Activated CD8-positive, alpha-beta memory T cell treated with anti-CD3 and anti-CD28 coated beads, Interleukin-2, amount 50 U/mL, for 1 hour (primary cell): Measurements from ENCODE around the gene ALOX15.
"Not testable (repeated sequence)": the region's sequence is repeated elsewhere in the genome, so short reads cannot be mapped to it uniquely, and the experiment has no call there.

Experiments used
- DNase-seq: peaks from one replicate; pipeline ENCODE4 v3.0.0-alpha.2; 2020; ENCODE audit errors: extremely low read depth

Gene ALOX15

DNA sequence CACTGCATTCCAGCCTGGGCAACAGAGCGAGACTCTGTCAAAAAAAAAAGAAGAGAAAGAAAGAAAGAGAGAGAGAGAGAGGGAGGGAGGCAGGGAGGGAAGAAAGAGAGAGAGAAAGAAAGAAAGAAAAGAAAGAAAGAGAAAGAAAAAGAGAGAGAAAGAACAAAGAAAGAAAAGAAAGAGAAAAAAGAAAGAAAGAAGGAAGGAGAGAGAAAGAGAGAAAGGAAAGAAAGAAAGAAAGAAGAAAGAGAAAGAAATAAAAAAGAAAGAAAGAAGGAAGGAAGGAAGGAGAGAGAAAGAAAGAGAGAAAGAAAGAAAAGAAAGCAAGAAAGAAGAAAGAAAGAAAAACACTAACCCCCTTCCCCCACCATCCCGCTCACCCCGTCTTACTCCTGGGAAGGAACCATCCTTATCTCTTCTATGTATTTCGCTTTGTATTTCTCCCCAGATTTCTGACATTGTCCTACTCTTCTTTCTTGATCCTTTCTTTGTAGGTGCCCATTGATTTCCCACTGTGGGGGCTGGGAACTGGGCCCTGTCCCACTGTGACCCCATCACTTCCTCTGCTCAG is 20.9 kb downstream of the ALOX15 start:
- DNase-seq: no peak

- DNase-seq: no peak
These were observed 23.7 kb downstream of the ALOX15 start for GRCh38 chr17:4617590-4618351.

DNA sequence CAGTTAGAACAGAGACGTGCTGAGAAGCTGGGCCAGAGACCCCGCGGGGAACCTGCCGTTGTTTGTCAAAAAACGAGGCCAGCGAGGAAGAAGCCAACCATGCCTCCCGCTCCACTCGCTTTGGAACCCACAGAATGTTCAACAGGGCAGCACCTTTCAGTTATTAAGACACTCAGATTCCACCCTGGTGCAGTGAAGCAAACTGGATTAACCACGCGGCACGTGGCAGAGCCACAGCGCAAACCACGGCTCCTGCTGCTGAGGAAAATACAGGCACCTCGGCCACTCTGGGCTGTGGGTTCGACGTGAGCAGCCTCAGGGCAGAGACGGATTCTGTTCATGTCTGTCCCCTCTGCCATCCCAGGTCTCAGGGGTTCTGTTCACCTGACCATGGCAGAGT is 24.4 kb downstream of the ALOX15 start:
- no peak for DNase-seq

GRCh38 chr17:4616476-4616875 is 25.0 kb downstream of the ALOX15 start:
- DNase-seq: no peak

DNA sequence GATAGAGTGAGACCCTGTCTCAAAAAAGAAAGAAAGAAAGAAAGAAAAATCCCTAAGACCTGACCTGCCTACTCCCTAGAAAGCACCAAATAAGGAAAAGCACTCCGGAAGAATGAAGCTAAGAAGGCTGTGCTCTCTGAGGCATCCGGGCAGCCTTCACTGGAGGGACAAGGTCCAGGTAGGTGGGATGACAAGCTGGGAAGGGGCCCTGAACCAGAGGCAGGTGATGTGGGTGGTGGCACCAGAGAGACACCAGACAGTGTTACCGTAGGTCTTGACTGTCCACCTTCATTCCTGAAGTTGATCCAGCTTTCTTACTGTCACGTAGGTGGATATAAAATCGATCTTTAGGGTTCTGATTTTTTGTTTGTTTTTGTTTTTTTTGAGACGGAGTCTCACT is 30.8 kb downstream of the ALOX15 start:
- DNase-seq: no peak

DNA sequence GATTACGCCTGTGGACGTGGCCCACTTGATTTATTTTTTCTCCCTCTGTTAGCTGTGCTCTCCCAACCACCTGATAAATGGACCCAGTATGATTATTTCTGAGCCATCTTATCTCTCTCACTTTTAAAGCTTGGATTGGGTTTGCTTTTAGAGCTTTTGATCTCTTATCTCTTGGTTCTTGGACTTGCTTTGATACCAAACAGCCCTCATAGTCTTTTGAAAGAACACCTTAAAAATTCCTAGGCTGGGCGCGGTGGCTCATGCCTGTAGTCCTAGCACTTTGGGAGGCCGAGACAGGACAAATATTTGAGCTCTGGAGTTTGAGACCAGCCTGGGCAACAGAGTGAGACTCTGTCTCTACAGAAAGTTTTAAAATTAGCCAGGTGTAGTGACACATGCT is 31.3 kb downstream of the ALOX15 start:
- no peak for DNase-seq

- no peak for DNase-seq
These were observed 31.7 kb downstream of the ALOX15 start for GRCh38 chr17:4609761-4610160.

GRCh38 chr17:4607773-4608187 is 33.7 kb downstream of the ALOX15 start:
- no peak for DNase-seq

GRCh38 chr17:4607261-4607741 is 34.2 kb downstream of the ALOX15 start:
- no peak for DNase-seq

DNA sequence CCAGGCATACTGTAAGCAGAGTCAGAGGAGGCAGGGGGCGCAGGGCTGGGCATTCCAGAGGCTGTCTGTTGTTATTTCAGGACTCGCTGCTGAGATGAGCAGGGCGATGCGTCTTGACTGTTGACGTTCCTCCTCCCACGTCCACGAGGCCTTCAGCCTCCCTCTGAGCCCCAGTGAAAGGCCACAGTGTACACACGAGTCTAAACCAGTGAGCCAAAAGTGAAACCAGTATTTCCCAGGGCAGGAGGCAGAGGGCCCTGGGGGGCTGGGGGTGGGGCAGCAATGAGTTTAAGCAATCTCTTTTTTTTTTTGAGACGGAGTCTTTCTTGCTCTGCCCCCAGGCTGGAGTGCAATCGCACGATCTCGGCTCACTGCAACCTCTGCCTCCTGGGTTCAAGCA is 35.7 kb downstream of the ALOX15 start:
- DNase-seq: no peak

DNA sequence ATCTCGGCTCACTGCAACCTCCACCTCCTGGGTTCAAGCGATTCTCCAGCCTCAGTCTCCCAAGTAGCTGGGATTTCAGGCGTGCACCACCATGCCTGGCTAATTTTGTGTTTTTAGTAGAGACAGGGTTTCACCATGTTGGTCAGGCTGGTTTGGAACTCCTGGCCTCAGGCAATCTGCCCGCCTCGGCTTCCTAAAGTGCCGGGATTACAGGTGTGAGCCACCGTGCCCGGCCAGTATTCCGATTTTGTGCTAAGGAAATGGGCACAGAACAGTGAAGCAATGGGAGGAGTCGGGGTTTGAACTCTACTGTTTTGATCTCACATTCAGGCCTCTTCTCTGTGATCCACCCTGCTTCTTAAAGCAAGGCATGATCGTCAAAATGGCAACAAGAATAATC is 36.7 kb downstream of the ALOX15 start:
- DNase-seq: not testable (repeated sequence)

GRCh38 chr17:4604111-4604644 is 37.3 kb downstream of the ALOX15 start:
- no peak for DNase-seq

- DNase-seq: no peak
These were observed 39.4 kb downstream of the ALOX15 start for GRCh38 chr17:4602041-4602440.

GRCh38 chr17:4601326-4601725 is 40.2 kb downstream of the ALOX15 start:
- no peak for DNase-seq

GRCh38 chr17:4600563-4600962 is 40.9 kb downstream of the ALOX15 start:
- no peak for DNase-seq

- DNase-seq: no peak
These were observed 41.8 kb downstream of the ALOX15 start for GRCh38 chr17:4599505-4600281.

- DNase-seq: no peak
These were observed 42.5 kb downstream of the ALOX15 start for GRCh38 chr17:4598776-4599504.

DNA sequence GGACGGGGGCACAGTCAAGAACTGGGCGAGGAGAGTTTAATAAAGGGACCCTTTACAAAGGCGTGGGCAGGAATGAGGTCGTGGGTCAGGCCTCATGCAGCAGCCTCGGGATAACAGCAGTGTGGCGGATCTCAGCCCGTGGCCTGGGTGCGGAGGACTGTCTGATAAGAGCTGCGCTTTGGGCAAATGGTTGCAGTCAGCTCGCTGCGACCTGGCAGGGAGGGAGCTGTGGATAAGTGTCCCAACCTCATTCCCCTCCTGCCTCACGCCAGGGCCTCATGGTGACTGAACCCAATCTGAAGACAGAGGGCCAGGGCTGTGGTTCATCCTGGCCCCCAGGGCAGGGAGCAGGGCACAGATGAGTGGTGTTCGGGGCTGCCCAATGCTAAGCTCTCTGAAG is 43.5 kb downstream of the ALOX15 start:
- DNase-seq: no peak

DNA sequence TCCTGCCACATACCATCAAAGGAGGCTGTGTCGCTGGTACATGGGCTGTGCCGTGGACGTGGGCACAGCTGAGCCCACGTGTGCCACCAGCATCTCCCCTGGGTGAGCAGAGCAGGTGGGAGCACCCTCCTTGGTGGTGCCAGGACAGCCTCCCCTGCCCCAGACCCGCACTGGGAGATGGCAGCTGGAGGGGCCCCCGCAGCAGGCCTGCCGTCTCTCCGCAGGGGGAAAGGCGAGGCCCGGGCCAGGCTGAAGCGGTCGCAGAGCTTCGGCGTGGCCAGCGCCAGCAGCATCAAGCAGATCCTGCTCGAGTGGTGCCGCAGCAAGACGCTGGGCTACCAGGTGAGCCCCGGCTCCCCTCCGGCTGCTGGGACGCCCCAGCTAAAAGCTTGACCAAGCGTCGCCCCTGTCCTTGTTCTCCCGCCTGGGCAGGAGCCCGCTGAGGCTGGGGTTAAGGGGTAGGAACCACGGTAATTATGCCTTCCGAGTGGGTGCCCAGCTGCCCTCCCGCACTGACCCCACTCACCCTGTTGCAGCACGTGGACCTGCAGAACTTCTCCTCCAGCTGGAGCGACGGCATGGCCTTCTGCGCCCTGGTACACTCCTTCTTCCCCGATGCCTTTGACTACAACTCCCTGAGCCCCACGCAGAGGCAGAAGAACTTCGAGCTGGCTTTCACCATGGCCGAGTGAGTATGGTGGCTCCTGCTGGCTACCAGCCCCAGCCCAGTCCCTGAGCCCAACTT is 44.7 kb downstream of the ALOX15 start:
- DNase-seq: no peak

GRCh38 chr17:4595685-4596342 is 45.7 kb downstream of the ALOX15 start:
- not testable (repeated sequence) for DNase-seq
